HCT116 (cell line): ENCODE measurements around the gene EGLN3.

ENCODE experiments used
- CBX3 ChIP-seq: IDR thresholded peaks from 2 replicates; pipeline ENCODE4 v1.6.1; 2012; ENCODE audit warnings: low read depth
- EZH2 ChIP-seq: fragments of 200-600 bp; sonication (generic); IDR thresholded peaks from 2 replicates; pipeline ENCODE4 v1.6.1; 2017; ENCODE audit warnings: antibody characterized with exemption, mixed run types
- TF ChIP-seq, protein P1 (sequence below), 3 experiments: fragments of 200-600 bp in 1 of 3; sonication (generic) in 1 of 3; IDR thresholded peaks in 2 of 3; conservative IDR thresholded peaks in 1 of 3; 2 replicates each; pipeline ENCODE4 v1.5.1; 2012 to 2017; ENCODE audit warnings: low read depth in 2 of 3, low read length in 2 of 3, antibody characterized with exemption in 1 of 3, borderline replicate concordance in 1 of 3, control low read depth in 1 of 3, mild to moderate bottlenecking in 1 of 3, mixed read lengths in 1 of 3, mixed run types in 1 of 3, moderate library complexity in 1 of 3; ENCODE audit not compliant: insufficient read depth in 1 of 3

DNA sequence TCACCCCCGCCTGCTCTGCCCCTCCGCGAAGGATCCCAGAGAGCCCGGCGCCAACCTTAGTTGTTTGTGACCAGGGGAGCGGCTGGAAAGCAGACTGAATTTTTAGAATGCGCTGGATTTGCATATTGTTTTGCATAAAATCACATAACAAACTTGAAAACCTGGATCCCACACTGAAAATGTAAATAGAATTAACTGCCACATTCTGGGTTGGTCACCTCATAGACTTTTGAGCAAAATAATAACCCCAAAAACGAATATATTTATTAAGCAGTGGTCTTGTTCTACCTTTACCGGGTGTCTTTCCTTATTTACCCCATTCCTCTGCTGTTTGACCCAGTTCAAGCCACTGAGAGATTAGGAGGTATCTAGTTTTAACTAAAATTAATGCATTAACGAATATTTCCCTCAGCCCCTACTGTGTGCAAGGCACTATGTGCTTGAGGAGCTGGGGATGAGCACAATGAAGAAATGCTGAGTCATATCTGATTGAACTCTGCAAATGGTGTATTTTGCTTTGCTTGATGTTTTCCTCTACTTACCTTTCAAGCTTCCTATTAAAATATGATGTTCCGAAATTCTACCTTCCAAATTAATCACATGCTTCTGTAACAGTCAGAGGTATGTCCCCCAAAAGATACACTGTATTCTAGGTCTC is 438 bp upstream of the EGLN3 start:
- TF ChIP-seq EZH2 (no peak), CBX3 (no peak)
- TF ChIP-seq, protein P1, sequence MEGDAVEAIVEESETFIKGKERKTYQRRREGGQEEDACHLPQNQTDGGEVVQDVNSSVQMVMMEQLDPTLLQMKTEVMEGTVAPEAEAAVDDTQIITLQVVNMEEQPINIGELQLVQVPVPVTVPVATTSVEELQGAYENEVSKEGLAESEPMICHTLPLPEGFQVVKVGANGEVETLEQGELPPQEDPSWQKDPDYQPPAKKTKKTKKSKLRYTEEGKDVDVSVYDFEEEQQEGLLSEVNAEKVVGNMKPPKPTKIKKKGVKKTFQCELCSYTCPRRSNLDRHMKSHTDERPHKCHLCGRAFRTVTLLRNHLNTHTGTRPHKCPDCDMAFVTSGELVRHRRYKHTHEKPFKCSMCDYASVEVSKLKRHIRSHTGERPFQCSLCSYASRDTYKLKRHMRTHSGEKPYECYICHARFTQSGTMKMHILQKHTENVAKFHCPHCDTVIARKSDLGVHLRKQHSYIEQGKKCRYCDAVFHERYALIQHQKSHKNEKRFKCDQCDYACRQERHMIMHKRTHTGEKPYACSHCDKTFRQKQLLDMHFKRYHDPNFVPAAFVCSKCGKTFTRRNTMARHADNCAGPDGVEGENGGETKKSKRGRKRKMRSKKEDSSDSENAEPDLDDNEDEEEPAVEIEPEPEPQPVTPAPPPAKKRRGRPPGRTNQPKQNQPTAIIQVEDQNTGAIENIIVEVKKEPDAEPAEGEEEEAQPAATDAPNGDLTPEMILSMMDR (IDR thresholded peaks at IDR 0.05 in 2 of 3, conservative IDR thresholded peaks at IDR 0.05 in 1 of 3; ENCODE audit: borderline replicate concordance in 1 of 3, insufficient read depth in 1 of 3, low read depth in 2 of 3, low read length in 2 of 3), result no peak
